ENCODE data around the gene MAML3. TPM values are rescaled to one million over a fixed set of nuclear protein-coding genes. Genes with fewer than 3 reads are reported as not detected.

MAML3 gene
- total RNA-seq = 10 to 100 TPM; 18.2 to 42.7 (median 28.6) TPM

- DNase-seq (ENCODE audit: low spot score in 2 of 2) = peak; percentile 96
- Histone ChIP-seq H3K4me1 (peaks cover 7% of the 10 kb centered on the region), H3K9me3 (no peaks in the 10 kb centered on the region), H3K36me3 (no peaks in the 10 kb centered on the region), H3K27me3 (no peaks in the 10 kb centered on the region), H3K27ac (peak within 1 kb of the TSS; percentile 94), H3K4me3 (peak within 1 kb of the TSS; percentile 59)
- WGBS = under 1% methylated on average over 61 of the region's 79 CpGs
- TF ChIP-seq CTCF (IDR thresholded peaks at IDR 0.05) (no peak), EP300 (IDR thresholded peaks at IDR 0.05) (no peak), POLR2AphosphoS5 (IDR thresholded peaks at IDR 0.05) (peak in 2 of 3 donors; percentile 43 to 95), POLR2A (IDR thresholded peaks at IDR 0.05) (no peak)
These were observed at the start of gene MAML3 for GRCh38 chr4:140153718-140154571. TSS of gene MAML3 (minus strand) at chr4:140154184. CDS start at chr4:140153327, 857 bp downstream.

DNA sequence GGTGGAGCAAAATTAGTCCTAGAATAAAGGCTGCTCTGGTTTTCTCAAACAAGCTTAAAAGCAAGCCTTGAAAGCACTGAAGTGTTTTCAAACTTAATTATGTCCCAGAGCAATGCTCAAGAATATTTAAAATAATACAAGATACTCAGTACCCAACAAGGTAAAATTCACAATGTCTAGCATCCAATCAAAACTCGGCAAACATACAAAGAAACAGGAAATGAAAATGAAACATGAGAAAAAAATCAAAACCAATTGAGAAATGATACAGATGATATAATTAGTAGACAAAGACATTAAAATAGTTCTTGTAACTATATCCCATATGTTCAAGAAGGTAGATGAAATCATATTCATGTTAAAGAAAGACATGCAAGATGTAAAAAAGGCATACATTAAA, 45.0 kb upstream of the MAML3 start:
- Histone ChIP-seq H3K9me3 (no peaks in the 10 kb centered on the region), H3K36me3 (no peaks in the 10 kb centered on the region), H3K27ac (no peak overlapping the region), H3K4me1 (no peaks in the 10 kb centered on the region), H3K27me3 (no peaks in the 10 kb centered on the region), H3K4me3 (no peak overlapping the region)
- WGBS = 89% methylated on average over 1 of the region's 1 CpG
- DNase-seq (ENCODE audit: low spot score in 2 of 2) = no peak
- no peak for TF ChIP-seq CTCF (IDR thresholded peaks at IDR 0.05)
- TF ChIP-seq POLR2AphosphoS5 (IDR thresholded peaks at IDR 0.05) = no peak
- no peak for TF ChIP-seq EP300 (IDR thresholded peaks at IDR 0.05)
- no peak for TF ChIP-seq POLR2A (IDR thresholded peaks at IDR 0.05)

GRCh38 chr4:140195806-140196205, 41.8 kb upstream of the MAML3 start:
- Histone ChIP-seq H3K4me1 (no peaks in the 10 kb centered on the region), H3K27me3 (no peaks in the 10 kb centered on the region), H3K36me3 (no peaks in the 10 kb centered on the region), H3K4me3 (no peak overlapping the region), H3K27ac (no peak overlapping the region), H3K9me3 (no peaks in the 10 kb centered on the region)
- DNase-seq (ENCODE audit: low spot score in 2 of 2) = no peak
- 88% methylated on average over 6 of the region's 6 CpGs for WGBS
- TF ChIP-seq CTCF (IDR thresholded peaks at IDR 0.05) = no peak

DNA sequence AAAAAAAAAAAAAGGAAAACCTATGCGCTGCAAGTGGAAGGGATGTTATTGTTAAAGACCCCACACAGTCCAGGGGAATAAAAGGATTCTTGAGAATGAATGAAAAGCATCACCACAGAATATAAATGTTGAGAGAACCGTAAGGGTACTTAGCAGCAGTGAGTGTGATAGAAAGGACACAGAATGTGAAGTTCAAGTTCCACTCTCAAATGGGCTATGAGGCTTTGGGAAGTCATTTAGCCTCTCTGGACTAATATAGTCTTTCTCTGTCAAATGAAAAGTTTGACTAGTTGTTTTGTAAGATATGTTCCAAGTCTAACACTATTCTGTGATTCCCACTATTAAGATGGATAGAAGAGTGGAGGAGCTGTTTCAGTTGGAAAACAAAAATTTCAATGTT, 35.8 kb upstream of the MAML3 start:
- H3K4me1 ChIP-seq = peaks cover 32% of the 10 kb centered on the region
- H3K9me3 ChIP-seq = no peaks in the 10 kb centered on the region
- no peak overlapping the region for H3K4me3 ChIP-seq
- no peak overlapping the region for H3K27ac ChIP-seq
- 79% methylated on average over 2 of the region's 2 CpGs for WGBS
- TF ChIP-seq EP300 (IDR thresholded peaks at IDR 0.05) (no peak), POLR2A (IDR thresholded peaks at IDR 0.05) (no peak), CTCF (IDR thresholded peaks at IDR 0.05) (no peak), POLR2AphosphoS5 (IDR thresholded peaks at IDR 0.05) (no peak)
- H3K27me3 ChIP-seq = no peaks in the 10 kb centered on the region
- no peaks in the 10 kb centered on the region for H3K36me3 ChIP-seq
- no peak for DNase-seq (ENCODE audit: low spot score in 2 of 2)

DNA sequence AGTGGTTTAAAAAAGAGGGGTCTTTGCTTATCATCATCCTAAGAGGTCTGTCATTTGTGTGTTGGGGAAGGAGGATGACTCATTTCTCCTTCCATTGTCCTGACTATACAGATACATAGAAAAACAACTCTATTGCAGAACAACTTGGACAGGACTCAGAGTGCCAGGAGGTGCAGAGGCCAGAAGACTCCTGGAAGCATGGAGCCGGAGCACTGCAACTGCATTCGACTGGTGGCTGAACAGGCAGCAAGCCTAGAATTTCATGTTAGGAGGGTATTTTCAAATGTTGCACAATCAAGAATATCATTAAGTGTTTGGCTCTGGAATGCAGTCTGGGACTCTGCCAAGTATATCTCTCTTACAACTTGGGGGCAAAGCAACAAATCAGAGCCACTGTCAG, 35.0 kb upstream of the MAML3 start:
- no peak for TF ChIP-seq POLR2A (IDR thresholded peaks at IDR 0.05)
- no peak for TF ChIP-seq EP300 (IDR thresholded peaks at IDR 0.05)
- no peak for TF ChIP-seq CTCF (IDR thresholded peaks at IDR 0.05)
- no peak for TF ChIP-seq POLR2AphosphoS5 (IDR thresholded peaks at IDR 0.05)
- H3K36me3 ChIP-seq = no peaks in the 10 kb centered on the region
- no peaks in the 10 kb centered on the region for H3K9me3 ChIP-seq
- no peak for DNase-seq (ENCODE audit: low spot score in 2 of 2)
- peaks cover 32% of the 10 kb centered on the region for H3K4me1 ChIP-seq
- no peaks in the 10 kb centered on the region for H3K27me3 ChIP-seq
- WGBS = 30% methylated on average over 2 of the region's 2 CpGs
- H3K4me3 ChIP-seq = no peak overlapping the region
- H3K27ac ChIP-seq = no peak overlapping the region

All from suprapubic skin (tissue), 4 donors.